GM12801 (cell line): ENCODE results near the gene NR1H4.

Experiments used
- CTCF ChIP-seq: IDR thresholded peaks from one replicate; pipeline ENCODE4 v1.5.1; 2011; ENCODE audit warnings: control low read depth; ENCODE audit not compliant: insufficient read length; ENCODE audit errors: extremely low read depth

The NR1H4 gene

GRCh38 chr12:100539202-100539601, 65.5 kb downstream of the NR1H4 start:
- no peak for TF ChIP-seq CTCF

GRCh38 chr12:100544165-100544564, 70.5 kb downstream of the NR1H4 start:
- TF ChIP-seq CTCF: no peak

DNA sequence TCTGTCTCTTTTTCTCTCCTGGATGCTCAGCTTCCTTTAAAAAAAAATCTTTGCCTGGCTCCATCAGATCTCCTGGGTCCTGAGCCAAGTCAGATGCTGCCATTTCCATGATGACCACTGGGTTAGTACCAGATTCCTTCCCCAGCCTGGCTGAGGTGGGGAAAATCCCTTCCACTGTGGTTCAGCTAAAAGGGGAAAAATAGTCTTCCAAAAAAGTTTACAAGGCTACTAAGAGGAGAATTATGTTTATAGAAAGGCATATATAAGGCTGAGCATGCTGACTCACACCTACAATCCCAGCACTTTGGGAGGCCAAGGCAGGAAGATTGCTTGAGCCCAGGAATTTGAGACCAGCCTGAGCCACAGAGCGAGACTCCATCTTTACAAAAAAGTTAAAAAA, 71.4 kb downstream of the NR1H4 start:
- TF ChIP-seq CTCF: no peak

DNA sequence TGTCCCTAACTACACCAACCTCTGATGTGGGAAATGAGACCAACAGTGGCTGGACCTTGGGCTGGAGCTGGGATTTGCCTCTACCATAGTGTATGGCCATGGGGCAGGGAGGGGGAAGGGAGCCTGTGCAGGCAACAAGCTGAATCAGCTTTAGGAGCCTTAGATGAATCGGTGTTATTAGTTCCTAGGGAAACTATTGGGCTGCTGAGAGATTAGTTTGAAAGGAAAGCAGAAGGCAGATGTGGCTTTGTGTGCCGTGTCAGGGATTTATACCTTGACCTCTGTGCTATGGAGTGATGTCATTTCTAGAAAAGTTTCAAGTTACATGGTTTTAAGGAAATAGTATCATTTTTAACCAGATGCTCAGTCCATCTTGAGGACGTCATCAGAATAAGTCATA, 80.3 kb downstream of the NR1H4 start:
- TF ChIP-seq CTCF: no peak

DNA sequence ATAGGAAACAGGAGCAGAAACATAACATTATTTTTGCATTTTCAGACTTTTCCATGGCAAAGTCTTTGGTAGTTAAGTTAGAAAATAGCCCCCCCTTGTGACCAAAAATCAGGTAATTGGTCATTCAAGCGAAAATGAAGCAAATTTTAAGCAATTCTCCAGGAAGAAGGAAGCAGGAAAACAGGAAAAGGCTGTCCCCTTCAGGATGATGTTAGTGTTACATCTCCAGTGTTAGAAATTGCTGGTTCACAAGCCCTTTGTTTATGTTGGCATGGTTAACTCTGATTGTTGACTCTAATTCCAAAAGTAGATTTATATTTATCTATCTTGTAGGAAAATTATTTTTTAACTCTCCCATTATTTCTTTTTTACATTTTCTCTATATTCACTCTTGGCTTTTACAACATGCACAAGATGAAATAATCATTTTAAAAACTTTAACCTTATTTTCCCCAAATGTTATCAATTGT, 81.0 kb downstream of the NR1H4 start:
- no peak for TF ChIP-seq CTCF

DNA sequence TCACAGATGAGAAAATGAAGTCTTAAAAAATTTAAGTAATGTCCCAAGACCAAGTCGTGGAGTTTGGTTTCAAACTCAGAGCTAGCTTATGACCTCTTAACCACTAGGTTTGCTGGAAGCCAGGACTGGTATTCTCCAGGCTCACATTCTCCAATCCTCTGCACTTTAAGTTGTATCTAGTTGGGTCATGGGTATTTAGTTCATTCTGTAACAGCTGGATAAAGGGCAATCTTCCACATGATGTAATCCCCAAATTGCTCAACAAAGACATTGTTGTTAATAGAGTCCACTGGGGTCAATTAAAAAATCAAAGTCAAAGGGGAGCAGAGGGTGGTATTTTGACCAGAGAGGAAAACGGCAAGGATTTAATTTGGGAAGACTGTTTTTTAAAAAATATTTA, 82.1 kb downstream of the NR1H4 start:
- TF ChIP-seq CTCF: no peak

DNA sequence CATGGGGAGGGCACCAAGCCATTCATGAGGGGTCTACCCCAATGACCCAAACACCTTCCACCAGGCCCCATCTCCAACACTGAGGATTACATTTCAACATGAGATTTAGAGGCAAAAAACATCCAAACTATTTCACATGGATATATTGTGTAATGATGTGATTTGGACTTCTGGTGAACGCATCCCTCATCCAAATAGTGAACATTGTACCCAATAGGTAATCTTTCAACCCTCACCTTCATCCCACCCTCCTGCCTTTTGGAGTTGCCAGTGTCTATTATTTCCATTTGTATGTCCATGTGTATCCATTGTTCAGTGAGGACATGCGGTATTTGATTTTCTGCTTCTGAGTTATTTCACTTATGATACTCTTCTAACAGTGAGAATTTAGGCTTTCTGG, 83.7 kb downstream of the NR1H4 start:
- TF ChIP-seq CTCF: no peak

- TF ChIP-seq CTCF: no peak
Measured at GRCh38 chr12:100564090-100564489, 90.4 kb downstream of the NR1H4 start.
